ENCODE results near the gene CCDC167. TPM values are rescaled to one million over a fixed set of nuclear protein-coding genes. Genes with fewer than 3 reads are reported as not detected.

The CCDC167 gene
- total RNA-seq, 1 donor from 2014 or later = 58.4 TPM

- H3K4me1 Mint-ChIP-seq (ENCODE audit: low read depth, unreplicated experiment) = peaks cover 46% of the 10 kb centered on the region
- H3K36me3 Mint-ChIP-seq (ENCODE audit: unreplicated experiment) = no peaks in the 10 kb centered on the region
- no peak for DNase-seq
- H3K27me3 Mint-ChIP-seq (ENCODE audit: unreplicated experiment) = peaks cover 20% of the 10 kb centered on the region
- no peak overlapping the region for H3K27ac Mint-ChIP-seq (ENCODE audit: unreplicated experiment)
- H3K9me3 Mint-ChIP-seq (ENCODE audit: unreplicated experiment) = peaks cover 16% of the 10 kb centered on the region
- no peak overlapping the region for H3K4me3 Mint-ChIP-seq (ENCODE audit: unreplicated experiment)
- no peak for TF ChIP-seq CTCF (IDR thresholded peaks at IDR 0.05; ENCODE audit: partially characterized antibody, unreplicated experiment)
Observed at GRCh38 chr6:37519461-37519860, 19.8 kb upstream of the CCDC167 start.

- Mint-ChIP-seq H3K4me1 (ENCODE audit: low read depth, unreplicated experiment) (peaks cover 48% of the 10 kb centered on the region), H3K36me3 (ENCODE audit: unreplicated experiment) (no peaks in the 10 kb centered on the region), H3K27me3 (ENCODE audit: unreplicated experiment) (peaks cover 21% of the 10 kb centered on the region), H3K27ac (ENCODE audit: unreplicated experiment) (peak overlapping the region; percentile 97), H3K9me3 (ENCODE audit: unreplicated experiment) (peaks cover 16% of the 10 kb centered on the region), H3K4me3 (ENCODE audit: unreplicated experiment) (peak overlapping the region; percentile 64)
- TF ChIP-seq CTCF (IDR thresholded peaks at IDR 0.05; ENCODE audit: partially characterized antibody, unreplicated experiment) = no peak
- DNase-seq = no peak
Observed at GRCh38 chr6:37518116-37518515, 18.4 kb upstream of the CCDC167 start.

- H3K27me3 Mint-ChIP-seq (ENCODE audit: unreplicated experiment) = peaks cover 18% of the 10 kb centered on the region
- H3K4me3 Mint-ChIP-seq (ENCODE audit: unreplicated experiment) = peak overlapping the region; percentile 84
- H3K36me3 Mint-ChIP-seq (ENCODE audit: unreplicated experiment) = no peaks in the 10 kb centered on the region
Observed at GRCh38 chr6:37517411-37517812, 17.7 kb upstream of the CCDC167 start.

GRCh38 chr6:37516920-37517405 is 17.3 kb upstream of the CCDC167 start:
- H3K27ac Mint-ChIP-seq (ENCODE audit: unreplicated experiment) = peak overlapping the region; percentile 97
- H3K4me3 Mint-ChIP-seq (ENCODE audit: unreplicated experiment) = peak overlapping the region; percentile 84
- no peak for TF ChIP-seq CTCF (IDR thresholded peaks at IDR 0.05; ENCODE audit: partially characterized antibody, unreplicated experiment)
- no peaks in the 10 kb centered on the region for H3K36me3 Mint-ChIP-seq (ENCODE audit: unreplicated experiment)
- H3K4me1 Mint-ChIP-seq (ENCODE audit: low read depth, unreplicated experiment) = peaks cover 49% of the 10 kb centered on the region
- H3K9me3 Mint-ChIP-seq (ENCODE audit: unreplicated experiment) = peaks cover 16% of the 10 kb centered on the region
- peaks cover 14% of the 10 kb centered on the region for H3K27me3 Mint-ChIP-seq (ENCODE audit: unreplicated experiment)
- DNase-seq = peak; percentile 67

More at GRCh38 chr6:37517411-37517812, 17.7 kb upstream of the CCDC167 start:
- Mint-ChIP-seq H3K27ac (ENCODE audit: unreplicated experiment) (peak overlapping the region; percentile 97), H3K9me3 (ENCODE audit: unreplicated experiment) (peaks cover 16% of the 10 kb centered on the region), H3K4me1 (ENCODE audit: low read depth, unreplicated experiment) (peaks cover 50% of the 10 kb centered on the region)
- no peak for TF ChIP-seq CTCF (IDR thresholded peaks at IDR 0.05; ENCODE audit: partially characterized antibody, unreplicated experiment)
- peak; percentile 68 for DNase-seq

- no peak for TF ChIP-seq CTCF (IDR thresholded peaks at IDR 0.05; ENCODE audit: partially characterized antibody, unreplicated experiment)
- Mint-ChIP-seq H3K36me3 (ENCODE audit: unreplicated experiment) (no peaks in the 10 kb centered on the region), H3K27ac (ENCODE audit: unreplicated experiment) (peak overlapping the region; percentile 97), H3K27me3 (ENCODE audit: unreplicated experiment) (peaks cover 14% of the 10 kb centered on the region), H3K9me3 (ENCODE audit: unreplicated experiment) (peaks cover 16% of the 10 kb centered on the region), H3K4me3 (ENCODE audit: unreplicated experiment) (peak overlapping the region; percentile 84), H3K4me1 (ENCODE audit: low read depth, unreplicated experiment) (peaks cover 54% of the 10 kb centered on the region)
- DNase-seq = peak; percentile 53
Observed at GRCh38 chr6:37516076-37516919, 16.6 kb upstream of the CCDC167 start.
